Measurements from ENCODE around the gene FAAH2. TPM values are rescaled to one million over a fixed set of nuclear protein-coding genes. Genes with fewer than 3 reads are reported as not detected.
"Not testable (repeated sequence)": the region's sequence is repeated elsewhere in the genome, so short reads cannot be mapped to it uniquely, and the experiment has no call there.

The FAAH2 gene
- total RNA-seq, 1 experiment from 2014 or later, result 6.4 TPM

DNA sequence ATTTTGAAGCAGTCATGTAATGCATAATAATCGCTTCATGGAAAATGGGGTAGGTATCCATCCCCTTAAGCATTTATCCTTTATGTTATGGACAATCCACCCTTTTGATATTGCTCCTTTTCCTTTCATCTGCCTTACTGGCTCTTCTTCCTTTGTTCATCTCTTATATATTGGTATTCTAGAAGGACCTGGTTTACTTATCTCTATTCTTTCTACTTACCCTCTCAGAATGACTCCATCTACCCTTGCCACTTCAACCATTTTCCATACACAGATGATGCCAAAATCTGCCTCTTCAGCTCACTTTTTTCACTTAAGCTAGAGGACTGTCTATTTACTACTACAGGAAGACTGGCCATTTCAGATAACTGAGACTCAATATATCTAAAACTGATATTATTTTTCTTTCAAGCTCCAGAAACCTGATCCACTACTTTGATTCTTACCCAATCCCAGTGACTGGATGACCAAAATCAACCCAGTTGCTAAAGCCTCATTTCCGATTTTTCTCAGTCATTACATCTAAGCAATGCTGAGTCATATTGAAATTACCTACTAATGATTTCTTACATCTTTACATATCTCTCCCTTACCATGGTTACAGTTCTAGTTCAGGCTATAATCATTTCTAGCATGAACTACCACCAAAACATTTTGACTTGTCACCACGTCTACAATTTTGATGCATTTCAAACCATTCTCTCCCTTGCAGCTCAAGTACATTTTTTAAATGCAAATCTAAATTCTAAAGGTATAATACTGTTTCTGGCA is 93.7 kb downstream of the FAAH2 start:
- H2AK5ac ChIP-seq (ENCODE audit: insufficient read length, low read length), result no peak overlapping the region
- no peaks in the 10 kb centered on the region for H4K20me1 ChIP-seq (ENCODE audit: control insufficient read depth, insufficient read depth, insufficient read length)
- H3K14ac ChIP-seq (ENCODE audit: insufficient read depth, low read length), result no peak overlapping the region
- H2BK15ac ChIP-seq (ENCODE audit: low read depth, low read length), result no peak overlapping the region
- H3K18ac ChIP-seq (ENCODE audit: insufficient read length, low read depth, low read length), result no peak overlapping the region
- H3K79me1 ChIP-seq (ENCODE audit: insufficient read depth, low read depth, low read length, poor library complexity, severe bottlenecking), result no peaks in the 10 kb centered on the region
- no peak overlapping the region for H3K23ac ChIP-seq (ENCODE audit: insufficient read length, low read depth, low read length)
- H2BK20ac ChIP-seq (ENCODE audit: low read depth, low read length, poor library complexity, severe bottlenecking), result no peak overlapping the region
- H2BK12ac ChIP-seq (ENCODE audit: insufficient read length, low read depth, low read length), result no peak overlapping the region
- H2BK120ac ChIP-seq (ENCODE audit: low read depth, low read length, poor library complexity, severe bottlenecking), result no peak overlapping the region
- TF ChIP-seq, protein P1, sequence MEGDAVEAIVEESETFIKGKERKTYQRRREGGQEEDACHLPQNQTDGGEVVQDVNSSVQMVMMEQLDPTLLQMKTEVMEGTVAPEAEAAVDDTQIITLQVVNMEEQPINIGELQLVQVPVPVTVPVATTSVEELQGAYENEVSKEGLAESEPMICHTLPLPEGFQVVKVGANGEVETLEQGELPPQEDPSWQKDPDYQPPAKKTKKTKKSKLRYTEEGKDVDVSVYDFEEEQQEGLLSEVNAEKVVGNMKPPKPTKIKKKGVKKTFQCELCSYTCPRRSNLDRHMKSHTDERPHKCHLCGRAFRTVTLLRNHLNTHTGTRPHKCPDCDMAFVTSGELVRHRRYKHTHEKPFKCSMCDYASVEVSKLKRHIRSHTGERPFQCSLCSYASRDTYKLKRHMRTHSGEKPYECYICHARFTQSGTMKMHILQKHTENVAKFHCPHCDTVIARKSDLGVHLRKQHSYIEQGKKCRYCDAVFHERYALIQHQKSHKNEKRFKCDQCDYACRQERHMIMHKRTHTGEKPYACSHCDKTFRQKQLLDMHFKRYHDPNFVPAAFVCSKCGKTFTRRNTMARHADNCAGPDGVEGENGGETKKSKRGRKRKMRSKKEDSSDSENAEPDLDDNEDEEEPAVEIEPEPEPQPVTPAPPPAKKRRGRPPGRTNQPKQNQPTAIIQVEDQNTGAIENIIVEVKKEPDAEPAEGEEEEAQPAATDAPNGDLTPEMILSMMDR (conservative IDR thresholded peaks at IDR 0.05), result no peak
- H3K4me1 ChIP-seq (ENCODE audit: insufficient read depth, low read length), result no peaks in the 10 kb centered on the region
- H3K56ac ChIP-seq (ENCODE audit: insufficient read length, low read depth, low read length), result no peak overlapping the region
- no peak overlapping the region for H4K91ac ChIP-seq (ENCODE audit: insufficient read length, low read depth, low read length)
- H3K36me3 Mint-ChIP-seq (ENCODE audit: insufficient read depth in 1 of 3, low read depth in 3 of 3), result peaks cover 0 to 20% (median 7%) of the 10 kb centered on the region in 3 experiments; a peak in 4 of 7 replicates
- H2AFZ ChIP-seq (ENCODE audit: low read length), result no peak overlapping the region
- no peak overlapping the region for H2BK5ac ChIP-seq (ENCODE audit: insufficient read length, low read length)
- H4K5ac ChIP-seq (ENCODE audit: insufficient read length, low read depth, low read length), result no peak overlapping the region
- no CpG with 5 or more reads among the region's 3 CpGs for WGBS (ENCODE audit: extremely low coverage, insufficient read length, low lambda C conversion rate)
- no peaks in the 10 kb centered on the region for H3K23me2 ChIP-seq (ENCODE audit: insufficient read length, low read depth, low read length, poor library complexity, severe bottlenecking)
- H3K4ac ChIP-seq (ENCODE audit: low read depth, low read length), result no peak overlapping the region
- no peak overlapping the region for H4K8ac ChIP-seq (replicated peaks; ENCODE audit: insufficient read length, low read depth, low read length)
- no peaks in the 10 kb centered on the region for H3K4me1 Mint-ChIP-seq
- H3K27me3 Mint-ChIP-seq (ENCODE audit: low read depth), result no peaks in the 10 kb centered on the region
- H3K9me3 ChIP-seq (ENCODE audit: control insufficient read depth, low read depth, low read length), result no peaks in the 10 kb centered on the region
- no peak overlapping the region for H3K4me3 Mint-ChIP-seq
- H3K27ac Mint-ChIP-seq, result no peak overlapping the region
- H3T11ph ChIP-seq (ENCODE audit: low read length), result no peak overlapping the region
- no peaks in the 10 kb centered on the region for H3K79me2 ChIP-seq (ENCODE audit: insufficient read depth, low read length)
- H3K4me2 ChIP-seq (ENCODE audit: insufficient read depth, insufficient read length, low read length), result no peak overlapping the region
- no peaks in the 10 kb centered on the region for H3K27me3 ChIP-seq (ENCODE audit: insufficient read depth, low read length)
- no peak overlapping the region for H3K9ac ChIP-seq (ENCODE audit: extremely low read depth, insufficient read length, low read length)
- H3K9me3 Mint-ChIP-seq, result peaks cover 64 to 66% of the 10 kb centered on the region in 2 experiments
- DNase-seq, result no peak
- no peak overlapping the region for H3K27ac ChIP-seq (ENCODE audit: insufficient read length, low read depth, low read length)

DNA sequence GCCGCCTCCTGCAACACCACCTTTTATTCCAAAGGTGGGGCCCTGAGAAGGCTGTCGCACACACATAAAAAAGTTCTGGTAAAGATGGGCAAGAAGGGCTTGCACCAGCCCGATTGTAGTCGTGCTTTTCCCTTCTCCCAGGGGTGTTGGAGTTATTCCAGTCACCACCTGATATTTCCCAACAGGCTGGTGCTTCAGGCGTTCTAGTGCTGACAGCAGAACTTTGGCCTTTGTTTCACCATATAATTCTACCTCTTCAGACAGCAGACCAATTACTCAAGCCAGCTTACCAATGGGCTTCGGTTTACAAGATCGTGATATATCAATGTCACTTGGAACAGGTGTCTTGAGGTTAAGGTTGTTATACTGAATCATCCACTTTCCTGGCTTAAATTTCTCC is 107.7 kb downstream of the FAAH2 start:
- H2BK12ac ChIP-seq (ENCODE audit: insufficient read length, low read depth, low read length); H2AFZ ChIP-seq (ENCODE audit: low read length); H3K23ac ChIP-seq (ENCODE audit: insufficient read length, low read depth, low read length); H2BK5ac ChIP-seq (ENCODE audit: insufficient read length, low read length); H3K27me3 Mint-ChIP-seq (ENCODE audit: low read depth); H2BK120ac ChIP-seq (ENCODE audit: low read depth, low read length, poor library complexity, severe bottlenecking); DNase-seq; H3K14ac ChIP-seq (ENCODE audit: insufficient read depth, low read length); H3K27ac Mint-ChIP-seq; H3T11ph ChIP-seq (ENCODE audit: low read length); H3K23me2 ChIP-seq (ENCODE audit: insufficient read length, low read depth, low read length, poor library complexity, severe bottlenecking); H4K5ac ChIP-seq (ENCODE audit: insufficient read length, low read depth, low read length); H4K91ac ChIP-seq (ENCODE audit: insufficient read length, low read depth, low read length); H3K36me3 Mint-ChIP-seq (ENCODE audit: insufficient read depth in 1 of 3, low read depth in 3 of 3); H3K4me3 Mint-ChIP-seq; H2AK5ac ChIP-seq (ENCODE audit: insufficient read length, low read length); H2BK20ac ChIP-seq (ENCODE audit: low read depth, low read length, poor library complexity, severe bottlenecking); H2BK15ac ChIP-seq (ENCODE audit: low read depth, low read length); H3K4ac ChIP-seq (ENCODE audit: low read depth, low read length); H4K20me1 ChIP-seq (ENCODE audit: control insufficient read depth, insufficient read depth, insufficient read length); H3K27ac ChIP-seq (ENCODE audit: insufficient read length, low read depth, low read length); H3K4me2 ChIP-seq (ENCODE audit: insufficient read depth, insufficient read length, low read length); H3K9ac ChIP-seq (ENCODE audit: extremely low read depth, insufficient read length, low read length); H4K8ac ChIP-seq (replicated peaks; ENCODE audit: insufficient read length, low read depth, low read length); H3K4me1 Mint-ChIP-seq; H3K79me1 ChIP-seq (ENCODE audit: insufficient read depth, low read depth, low read length, poor library complexity, severe bottlenecking); H3K27me3 ChIP-seq (ENCODE audit: insufficient read depth, low read length); H3K4me1 ChIP-seq (ENCODE audit: insufficient read depth, low read length); H3K56ac ChIP-seq (ENCODE audit: insufficient read length, low read depth, low read length); H3K18ac ChIP-seq (ENCODE audit: insufficient read length, low read depth, low read length); H3K79me2 ChIP-seq (ENCODE audit: insufficient read depth, low read length): not testable (repeated sequence)
- H3K9me3 Mint-ChIP-seq, result peaks cover 68 to 72% of the 10 kb centered on the region in 2 experiments
- H3K9me3 ChIP-seq (ENCODE audit: control insufficient read depth, low read depth, low read length), result peaks cover 20% of the 10 kb centered on the region
- whole genome bisulfite sequencing (ENCODE audit: extremely low coverage, insufficient read length, low lambda C conversion rate), result no CpG with 5 or more reads among the region's 7 CpGs

All from H9 (cell line).